H1 (cell line): Measurements from ENCODE around the gene SYNDIG1. TPM values are rescaled to one million over a fixed set of nuclear protein-coding genes. Genes with fewer than 3 reads are reported as not detected.

Experiments
- CTCF ChIA-PET: fragments of 300-600 bp; sonication (Branson Sonifier 250); formaldehyde crosslinking; loops from one replicate; lab custom pipeline; 2021; ENCODE audit not compliant: partially characterized antibody; lab: Charles Lee
- POLR2A ChIA-PET: fragments of 300-600 bp; sonication (Branson Sonifier 250); formaldehyde crosslinking; loops from one replicate; lab custom pipeline; 2021; ENCODE audit warnings: inconsistent platforms; ENCODE audit not compliant: partially characterized antibody; lab: Charles Lee
- DNase-seq, 2 experiments: peaks; one replicate each; pipeline versions ENCODE4 v3.0.0 to v3.0.0-alpha.2; 2010 to 2022; ENCODE audit warnings: low spot score in 2 of 2, low read depth in 1 of 2, mixed read lengths in 1 of 2
- FAIRE-seq: peaks from 2 replicates; lab custom pipeline; 2011; peaks lifted over from hg19 to GRCh38; lab: Jason Lieb, UNC
- H2AFZ ChIP-seq: 2 replicates; pipeline ENCODE4 v1.8.1; 2012; ENCODE audit warnings: low read length, inconsistent platforms
- H2AK5ac ChIP-seq: 2 replicates; pipeline ENCODE4 v1.6.1; 2013; ENCODE audit warnings: low read depth, low read length
- H2BK120ac ChIP-seq: replicated peaks from 2 replicates; pipeline ENCODE3; 2013; ENCODE audit warnings: low read depth, low read length, inconsistent platforms
- H2BK12ac ChIP-seq: 2 replicates; pipeline ENCODE4 v1.6.1; 2013; ENCODE audit warnings: low read depth, low read length
- H2BK15ac ChIP-seq: 2 replicates; pipeline ENCODE4 v1.6.1; 2013; ENCODE audit warnings: low read length
- H2BK20ac ChIP-seq: 2 replicates; pipeline ENCODE4 v1.6.1; 2013; ENCODE audit warnings: low read length
- H2BK5ac ChIP-seq: 2 replicates; pipeline ENCODE4 v1.6.1; 2013; ENCODE audit warnings: low read depth, low read length
- H3K14ac ChIP-seq: 2 replicates; pipeline ENCODE4 v1.6.1; 2013; ENCODE audit warnings: inconsistent platforms; ENCODE audit not compliant: insufficient read length
- H3K18ac ChIP-seq: 2 replicates; pipeline ENCODE4 v1.6.1; 2013; ENCODE audit warnings: low read length; ENCODE audit errors: extremely low read depth
- H3K23ac ChIP-seq: 2 replicates; pipeline ENCODE4 v1.6.1; 2013; ENCODE audit warnings: inconsistent platforms; ENCODE audit not compliant: insufficient read length
- H3K23me2 ChIP-seq: 2 replicates; pipeline ENCODE4 v1.6.1; 2013; ENCODE audit warnings: low read depth, low read length
- H3K27ac ChIP-seq: 2 replicates; pipeline ENCODE4 v1.6.1; 2011; ENCODE audit warnings: low read depth, low read length, inconsistent platforms
- H3K27me3 ChIP-seq, 4 experiments: replicated peaks in 1 of 4; 1 replicate in 1 of 4; 2 replicates in 3 of 4; pipeline versions ENCODE4 v1.6.1 to v1.8.1; 2011 to 2013; ENCODE audit warnings: low read length in 3 of 4, mild to moderate bottlenecking in 3 of 4, inconsistent platforms in 2 of 4, mixed read lengths in 2 of 4, moderate library complexity in 1 of 4; ENCODE audit not compliant: control insufficient read depth in 3 of 4, insufficient read depth in 3 of 4; ENCODE audit errors: extremely low read depth in 1 of 4
- H3K36me3 ChIP-seq, 4 experiments: 2 replicates each; pipeline versions ENCODE4 v1.6.1 to v1.8.1; 2011 to 2013; ENCODE audit warnings: mild to moderate bottlenecking in 4 of 4, low read length in 3 of 4, moderate library complexity in 2 of 4, control low read depth in 1 of 4, inconsistent platforms in 1 of 4; ENCODE audit not compliant: insufficient read depth in 4 of 4, control insufficient read depth in 2 of 4
- H3K4ac ChIP-seq: replicated peaks from 2 replicates; pipeline ENCODE3; 2013; ENCODE audit warnings: low read length, low read depth, mixed read lengths, inconsistent platforms; ENCODE audit not compliant: insufficient read length
- H3K4me1 ChIP-seq, 4 experiments: replicated peaks in 1 of 4; 1 replicate in 1 of 4; 2 replicates in 3 of 4; pipeline versions ENCODE4 v1.6.1 to v1.8.1; 2011 to 2013; ENCODE audit warnings: low read length in 3 of 4, inconsistent platforms in 2 of 4, mixed read lengths in 1 of 4; ENCODE audit not compliant: insufficient read depth in 4 of 4, control insufficient read depth in 3 of 4
- H3K4me2 ChIP-seq, 2 experiments: 2 replicates each; pipeline versions ENCODE4 v1.6.1 to v1.8.1; 2011 to 2013; ENCODE audit warnings: low read depth in 2 of 2, low read length in 2 of 2, control low read depth in 1 of 2, inconsistent platforms in 1 of 2, mild to moderate bottlenecking in 1 of 2; ENCODE audit not compliant: insufficient read depth in 1 of 2
- H3K4me3 ChIP-seq, 4 experiments: fragments of 200-600, 300-600 bp in 1 of 4; sonication (generic), shearing (Covaris generic), sonication (Bioruptor Twin) in 1 of 4; 2 replicates each; pipeline versions ENCODE4 v1.5.1 to v1.8.1; 2011 to 2016; ENCODE audit warnings: low read length in 4 of 4, low read depth in 3 of 4, control low read depth in 2 of 4, inconsistent platforms in 2 of 4, mild to moderate bottlenecking in 2 of 4, mixed read lengths in 1 of 4, moderate library complexity in 1 of 4; ENCODE audit not compliant: insufficient read depth in 2 of 4; ENCODE audit errors: extremely low read depth in 1 of 4
- H3K56ac ChIP-seq: replicated peaks from 2 replicates; pipeline ENCODE3; 2013; ENCODE audit warnings: low read depth, mild to moderate bottlenecking, mixed read lengths, low read length, inconsistent platforms; ENCODE audit not compliant: insufficient read length
- H3K79me1 ChIP-seq: 2 replicates; pipeline ENCODE4 v1.6.1; 2013; ENCODE audit warnings: low read depth, low read length, control low read depth
- H3K79me2 ChIP-seq, 2 experiments: 2 replicates each; pipeline versions ENCODE4 v1.6.1 to v1.8.1; 2012 to 2013; ENCODE audit warnings: low read length in 2 of 2, mild to moderate bottlenecking in 2 of 2, inconsistent platforms in 1 of 2; ENCODE audit not compliant: insufficient read depth in 2 of 2, control insufficient read depth in 1 of 2
- H3K9ac ChIP-seq, 4 experiments: replicated peaks in 1 of 4; 1 replicate in 1 of 4; 2 replicates in 3 of 4; pipeline versions ENCODE4 v1.6.1 to v1.8.1; 2011 to 2013; ENCODE audit warnings: low read depth in 3 of 4, low read length in 3 of 4, control low read depth in 2 of 4, mild to moderate bottlenecking in 2 of 4, moderate library complexity in 2 of 4, inconsistent platforms in 1 of 4; ENCODE audit errors: extremely low read depth in 1 of 4
- H3K9me3 ChIP-seq, 2 experiments: 2 replicates each; pipeline versions ENCODE4 v1.6.1 to v1.8.1; 2012 to 2013; ENCODE audit warnings: mild to moderate bottlenecking in 2 of 2, moderate library complexity in 2 of 2, control low read depth in 1 of 2, inconsistent platforms in 1 of 2, low read depth in 1 of 2, low read length in 1 of 2, mixed read lengths in 1 of 2; ENCODE audit not compliant: insufficient read depth in 2 of 2
- H4K20me1 ChIP-seq, 2 experiments: replicated peaks in 1 of 2; 2 replicates each; pipeline versions ENCODE3 to v1.8.1; 2011 to 2013; ENCODE audit warnings: inconsistent platforms in 2 of 2, low read length in 2 of 2, mild to moderate bottlenecking in 1 of 2; ENCODE audit not compliant: insufficient read depth in 2 of 2, control insufficient read depth in 1 of 2
- H4K5ac ChIP-seq: 2 replicates; pipeline ENCODE4 v1.6.1; 2013; ENCODE audit warnings: low read length, low read depth, mixed read lengths, inconsistent platforms; ENCODE audit not compliant: insufficient read length
- H4K8ac ChIP-seq: 2 replicates; pipeline ENCODE4 v1.8.0; 2013; ENCODE audit warnings: mild to moderate bottlenecking, moderate library complexity, low read length, inconsistent platforms; ENCODE audit not compliant: insufficient read depth; ENCODE audit errors: extremely low read depth
- H4K91ac ChIP-seq: replicated peaks from 2 replicates; pipeline ENCODE3; 2013; ENCODE audit warnings: low read length, mixed read lengths, inconsistent platforms; ENCODE audit not compliant: insufficient read length
- FOSL1 ChIP-seq: IDR thresholded peaks from 2 replicates; pipeline ENCODE4 v1.6.1; 2011; ENCODE audit warnings: mild to moderate bottlenecking, low read depth, low read length, moderate library complexity; ENCODE audit not compliant: insufficient read depth
- WGBS, 2 experiments: shearing (Covaris generic) in 1 of 2; methylation state at CpG; one replicate each; pipeline versions ENCODE4 v1.1.6 to v1.1.7; 2013 to 2015; ENCODE audit warnings: low lambda C conversion rate in 2 of 2, mixed read lengths in 2 of 2, inconsistent platforms in 1 of 2, low coverage in 1 of 2, missing lambda C conversion rate in 1 of 2; ENCODE audit not compliant: insufficient replicate concordance in 2 of 2, insufficient coverage in 1 of 2, insufficient read length in 1 of 2; ENCODE audit errors: extremely low coverage in 1 of 2, missing lambda C conversion rate in 1 of 2; 5-methylcytosine and 5-hydroxymethylcytosine counted together
- polyA plus RNA-seq, 7 experiments: library from polyadenylated mRNA; depleted of rRNA in 3 of 7; stranded (reverse) in 5 of 7; unstranded in 2 of 7; fragments of >200 nt in 5 of 7; fragments of 200-250 nt in 2 of 7; gene quantifications; 1 replicate in 5 of 7; 2 replicates in 1 of 7; 4 replicates in 1 of 7; pipeline versions ENCODE4 v1.2.1 to v1.2.3, GENCODE V29; 2011 to 2013; ENCODE audit warnings: missing spikeins in 2 of 7, mixed read lengths in 2 of 7
- total RNA-seq: library from RNA; stranded (reverse); fragmentation: NEBNext Ultra II Directional; extraction: Animal tissue kit (Norgen Biotek cat#: 25700); gene quantifications from 2 replicates; pipeline ENCODE4 v1.2.1, GENCODE V29; 2021

Gene SYNDIG1
- total and polyA plus RNA-seq, 2 of the 8 experiments (the other 6 are each of a cell fraction or from before 2014, with no cell fraction given): 6.5 to 7.8 TPM

GRCh38 chr20:24694157-24694726, 224.8 kb downstream of the SYNDIG1 start:
- no peak overlapping the region for H2BK15ac ChIP-seq
- H3K23me2 ChIP-seq: no peaks in the 10 kb centered on the region
- H2AFZ ChIP-seq: no peak overlapping the region
- FAIRE-seq (no peak), DNase-seq (peak in 1 of 2 experiments; percentile 27)
- H3K4me1 ChIP-seq: no peaks in the 10 kb centered on the region
- H4K91ac ChIP-seq: no peak overlapping the region
- H3K27me3 ChIP-seq: no peaks in the 10 kb centered on the region
- H4K5ac ChIP-seq: no peak overlapping the region
- no peaks in the 10 kb centered on the region for H3K36me3 ChIP-seq
- no peaks in the 10 kb centered on the region for H4K20me1 ChIP-seq
- no peak overlapping the region for H3K27ac ChIP-seq
- no peak overlapping the region for H2BK12ac ChIP-seq
- H3K9me3 ChIP-seq: no peaks in the 10 kb centered on the region
- no peak overlapping the region for H3K9ac ChIP-seq
- H3K23ac ChIP-seq: no peak overlapping the region
- no peak overlapping the region for H4K8ac ChIP-seq
- no peak for TF ChIP-seq FOSL1
- no peak overlapping the region for H2BK5ac ChIP-seq
- no peak overlapping the region for H2BK120ac ChIP-seq
- CTCF ChIA-PET: interaction anchor here (0.6 to 1.8 kb wide), 2 partner anchors 16 to 251 kb away, joined by 3 read pairs; no protein-coding TSS in a partner anchor
- H3K4ac ChIP-seq: no peak overlapping the region
- 92% methylated on average over 11 of the region's 12 CpGs; no CpG with 5 or more reads in 1 of the 2 experiments for WGBS, 2 experiments
- POLR2A ChIA-PET: no interaction called here
- no peak overlapping the region for H3K4me3 ChIP-seq
- H2BK20ac ChIP-seq: no peak overlapping the region
- no peak overlapping the region for H3K56ac ChIP-seq
- H3K18ac ChIP-seq: no peak overlapping the region
- no peak overlapping the region for H3K14ac ChIP-seq
- no peaks in the 10 kb centered on the region for H3K79me2 ChIP-seq
- no peak overlapping the region for H2AK5ac ChIP-seq
- H3K4me2 ChIP-seq: no peak overlapping the region
- H3K79me1 ChIP-seq: no peaks in the 10 kb centered on the region
